NOMO-1 treated with DMSO at 0.1 percent for 48 hours (cell line): ENCODE data around the gene RBM20.

Experiments used
- DNase-seq: peaks from one replicate; lab custom pipeline; 2025; ENCODE audit not compliant: unreplicated experiment; lab: John Stamatoyannopoulos, UW

Gene RBM20

GRCh38 chr10:110887560-110887959 is 243.4 kb downstream of the RBM20 start:
- no peak for DNase-seq
